GM18505 (cell line): ENCODE data around the gene CACNA2D2.

Experiments used
- ATAC-seq: cut with Tn5 transposase; IDR thresholded peaks from one replicate; pipeline ENCODE4 v1.9.1; 2021; ENCODE audit not compliant: unreplicated experiment
- POLR2A ChIP-seq: IDR thresholded peaks from 4 replicates; pipeline ENCODE4 v1.6.1; 2011; ENCODE audit warnings: borderline replicate concordance; ENCODE audit not compliant: insufficient read depth, insufficient read length; ENCODE audit errors: extremely low read depth

CACNA2D2 gene

DNA sequence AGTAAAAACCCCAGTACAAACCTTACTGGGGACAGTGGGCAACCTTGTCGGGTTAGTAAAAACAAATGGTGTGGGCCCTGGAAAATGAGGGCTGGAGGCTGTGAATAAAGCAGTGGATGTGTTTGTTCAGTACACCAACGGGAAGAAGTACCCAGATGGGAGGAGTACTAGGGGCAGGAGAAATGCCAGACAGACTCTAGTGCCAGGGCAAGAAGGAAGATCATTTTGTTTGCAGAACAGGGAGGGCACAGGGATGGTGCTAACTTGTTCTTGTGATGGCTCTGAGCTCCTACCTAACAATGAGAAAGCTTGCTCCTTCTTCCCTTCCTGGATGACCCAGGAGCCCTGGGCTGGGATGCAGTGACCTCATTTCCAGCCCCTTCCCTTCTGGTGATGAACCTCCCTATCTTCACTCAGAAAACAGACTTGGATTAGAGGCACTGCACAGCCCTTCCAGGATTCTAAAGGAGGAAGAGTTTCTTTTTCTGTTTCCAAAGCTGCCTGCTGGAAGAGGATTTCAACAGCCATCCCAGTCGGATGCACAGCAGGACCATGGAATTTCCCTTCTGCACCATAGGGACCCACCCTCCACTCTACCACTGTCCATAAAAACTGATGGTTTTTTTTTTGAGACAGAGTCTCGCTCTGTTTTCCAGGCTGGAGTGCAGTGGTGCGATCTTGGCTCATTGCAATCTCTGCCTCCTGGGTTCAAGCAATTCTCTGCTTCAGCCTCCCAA lies 168.9 kb downstream of the CACNA2D2 start:
- ATAC-seq = no peak
- TF ChIP-seq POLR2A = no peak

DNA sequence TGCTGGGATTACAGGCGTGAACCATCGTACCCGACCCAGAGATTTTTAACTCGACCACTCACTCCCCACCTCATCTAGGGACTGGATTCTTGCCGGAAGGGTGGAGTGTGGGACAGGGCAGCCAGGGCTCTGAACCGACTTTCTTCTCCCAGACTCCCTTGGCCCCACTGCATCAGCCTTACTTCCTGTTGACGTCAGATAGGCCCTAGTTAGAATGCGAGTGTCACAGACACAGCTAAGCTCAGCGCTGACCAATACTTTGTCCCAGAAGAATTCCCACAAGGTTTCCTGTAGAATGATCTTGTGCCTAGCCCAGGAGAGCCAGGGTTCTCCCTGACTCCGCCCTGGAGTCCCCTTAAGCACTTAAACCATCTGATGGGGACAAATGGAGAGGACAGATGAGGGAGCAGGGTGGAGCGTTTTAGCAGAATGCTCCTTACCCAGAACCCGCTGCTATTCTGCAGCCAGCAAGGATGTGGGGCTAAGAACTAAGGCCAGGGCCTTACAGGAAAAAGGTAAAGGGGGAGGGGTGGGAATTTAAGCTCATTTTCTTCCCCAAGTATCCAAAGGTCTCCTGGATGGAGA lies 169.6 kb downstream of the CACNA2D2 start:
- ATAC-seq = no peak
- no peak for TF ChIP-seq POLR2A

DNA sequence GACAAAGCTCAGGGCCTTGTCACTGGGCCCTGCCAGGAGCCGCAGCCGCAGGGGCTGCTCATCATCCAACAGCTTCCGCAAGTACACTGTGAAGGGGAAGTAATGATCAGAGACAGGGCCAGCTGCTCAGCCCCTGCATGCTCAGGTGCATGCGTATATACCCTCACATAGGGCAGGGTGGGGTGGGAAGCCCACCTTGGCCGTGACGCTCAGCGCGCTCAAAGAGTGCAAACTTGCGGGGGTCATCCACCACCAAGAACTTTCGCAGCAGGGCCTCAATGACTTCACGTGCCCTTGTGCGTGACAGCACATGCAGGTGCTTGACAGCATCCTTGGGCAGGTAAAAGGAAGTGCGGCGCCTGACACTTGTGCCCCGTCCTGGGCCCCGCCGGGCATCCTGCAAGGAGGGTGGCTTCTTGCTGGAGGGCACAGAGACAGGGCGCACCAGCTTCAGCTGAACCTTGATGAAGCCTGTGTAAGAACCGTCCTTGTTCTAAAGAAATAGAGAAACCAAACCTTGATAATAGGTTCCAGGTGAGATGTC lies 172.0 kb downstream of the CACNA2D2 start:
- TF ChIP-seq POLR2A = no peak

DNA sequence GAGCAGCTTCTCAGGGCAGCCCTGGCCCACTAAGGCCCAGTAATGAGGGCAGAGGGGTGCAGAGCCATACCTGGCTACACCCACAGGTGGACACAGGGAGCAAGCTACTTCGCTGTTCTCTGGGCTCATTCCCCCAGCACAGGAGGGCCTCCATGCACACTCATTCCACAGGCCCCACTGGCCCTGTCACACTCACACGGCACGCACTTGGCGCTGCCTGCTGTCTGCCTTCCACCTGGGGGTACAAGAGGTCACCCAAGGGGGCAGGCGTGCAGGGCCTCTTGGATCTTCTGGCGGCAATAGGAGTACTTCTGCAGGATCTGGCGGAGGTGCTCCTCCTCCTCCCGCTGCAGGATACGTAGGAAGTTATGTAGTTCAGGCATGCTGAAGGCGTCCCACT lies 173.1 kb downstream of the CACNA2D2 start:
- no peak for TF ChIP-seq POLR2A
- no peak for ATAC-seq

More for the DNA sequence above, 172.0 kb downstream of the CACNA2D2 start:
- no peak for ATAC-seq

DNA sequence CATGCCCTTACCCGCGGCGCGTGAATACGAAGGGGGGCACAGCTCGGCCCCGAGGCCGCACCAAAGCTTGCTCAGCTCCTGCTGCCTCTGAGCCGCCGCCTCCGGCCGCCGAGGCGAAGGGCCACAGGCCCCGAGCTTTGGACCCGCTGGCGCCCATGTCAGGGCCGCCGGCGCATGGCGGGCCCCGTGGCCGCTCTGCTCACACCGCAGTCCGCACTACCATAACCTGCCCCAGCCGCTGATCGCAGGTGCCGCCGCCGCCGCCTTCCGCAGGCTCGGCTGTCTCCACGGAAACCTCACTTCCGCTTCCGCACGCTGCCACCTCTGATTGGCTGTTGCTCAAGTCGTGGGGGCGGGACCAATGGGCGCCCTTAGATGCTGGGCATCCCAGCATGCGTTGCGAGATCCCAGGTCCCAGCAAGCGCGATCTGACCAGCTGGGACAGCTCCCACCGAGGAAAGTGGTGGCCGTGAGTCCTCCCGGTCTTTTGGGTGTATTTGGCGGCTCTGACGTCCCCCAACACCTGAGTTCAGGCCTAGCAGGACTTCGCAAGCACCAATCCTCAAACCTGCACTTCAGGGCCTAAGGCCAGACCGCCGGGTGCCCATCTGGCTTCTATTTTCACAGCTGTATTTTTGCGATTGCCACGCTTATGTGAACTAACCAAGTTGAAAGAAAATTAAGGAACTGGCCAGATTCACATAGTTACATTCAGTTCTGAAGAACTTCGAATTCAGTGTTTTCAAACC lies 175.3 kb downstream of the CACNA2D2 start, which contains the start of gene TUSC2:
TSS of gene TUSC2 (minus strand) at position 281 of the 749 bp plus-strand sequence. CDS start at position 157, 124 bp downstream.
- peak; percentile 86 for TF ChIP-seq POLR2A
- peak; percentile 65 for ATAC-seq

DNA sequence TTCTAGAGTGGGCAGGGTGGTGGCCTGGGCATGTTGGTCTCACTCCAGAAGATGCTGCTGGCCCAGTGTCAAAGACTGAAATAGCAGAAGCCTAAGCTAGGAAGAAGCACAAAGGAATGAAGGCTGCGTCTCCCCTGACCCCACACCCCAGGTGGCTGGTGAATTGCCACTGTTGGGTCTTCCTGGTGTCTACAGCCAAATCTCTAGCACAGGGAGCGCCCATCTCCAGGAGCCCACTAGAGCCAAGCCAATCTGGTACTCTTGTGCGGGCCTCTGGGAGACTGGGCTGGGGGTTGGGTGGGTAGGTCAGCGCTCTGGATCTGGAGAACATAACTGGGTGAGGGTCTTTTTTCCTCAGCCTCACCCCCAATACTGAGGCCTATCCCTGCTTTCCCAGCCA lies 176.3 kb downstream of the CACNA2D2 start:
- ATAC-seq = no peak
- TF ChIP-seq POLR2A = no peak

DNA sequence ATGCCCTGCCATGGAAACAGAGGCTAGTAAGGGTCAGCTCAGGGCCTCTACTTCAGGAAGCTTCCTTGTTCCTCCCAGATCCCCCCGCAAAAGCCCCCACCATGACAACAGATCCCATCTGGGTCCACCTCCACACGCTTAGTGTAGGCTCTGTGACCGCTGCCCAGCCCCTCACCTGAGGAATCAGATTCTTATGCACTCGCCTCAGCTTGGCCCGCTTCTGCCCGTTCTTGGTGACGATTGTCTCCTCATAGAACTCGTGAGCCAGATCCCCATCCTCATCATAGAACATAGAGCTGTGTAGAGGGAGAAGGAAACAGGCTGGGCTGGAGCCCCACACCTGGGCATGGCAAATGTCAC lies 177.3 kb downstream of the CACNA2D2 start:
- ATAC-seq = no peak
- no peak for TF ChIP-seq POLR2A

DNA sequence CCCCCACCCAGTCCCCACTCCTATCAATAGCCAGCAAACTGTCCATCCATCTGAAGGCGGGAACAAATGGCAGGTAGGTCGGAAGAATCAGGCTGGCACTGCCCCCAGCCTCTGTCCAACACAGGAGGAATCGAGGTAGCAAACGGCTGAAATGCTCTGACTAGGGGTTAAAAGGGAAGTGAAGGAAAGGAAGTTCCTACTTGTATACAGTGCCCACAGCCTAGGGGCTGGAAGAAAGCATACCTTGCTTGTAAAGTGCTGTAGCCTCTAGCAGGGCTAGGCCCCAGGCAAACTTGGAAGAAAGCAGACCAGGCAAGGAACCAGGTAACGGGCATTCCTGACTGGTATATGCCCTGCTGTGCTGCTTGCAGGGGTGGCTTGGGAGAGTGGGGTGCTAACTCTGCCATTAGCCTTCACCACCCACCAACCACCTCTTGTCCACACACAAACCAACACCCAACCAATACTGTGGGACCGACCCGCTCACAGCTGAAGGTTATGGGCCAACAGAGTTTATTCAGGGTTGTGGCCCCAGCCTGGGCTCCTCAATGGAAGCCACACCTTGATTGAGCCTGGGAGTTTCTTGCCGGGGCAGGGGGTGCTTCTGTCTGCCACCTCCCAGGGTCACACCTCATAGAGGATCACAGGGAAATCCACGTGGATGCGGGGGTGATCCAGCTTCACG lies 177.8 kb downstream of the CACNA2D2 start:
- TF ChIP-seq POLR2A = no peak
- no peak for ATAC-seq

DNA sequence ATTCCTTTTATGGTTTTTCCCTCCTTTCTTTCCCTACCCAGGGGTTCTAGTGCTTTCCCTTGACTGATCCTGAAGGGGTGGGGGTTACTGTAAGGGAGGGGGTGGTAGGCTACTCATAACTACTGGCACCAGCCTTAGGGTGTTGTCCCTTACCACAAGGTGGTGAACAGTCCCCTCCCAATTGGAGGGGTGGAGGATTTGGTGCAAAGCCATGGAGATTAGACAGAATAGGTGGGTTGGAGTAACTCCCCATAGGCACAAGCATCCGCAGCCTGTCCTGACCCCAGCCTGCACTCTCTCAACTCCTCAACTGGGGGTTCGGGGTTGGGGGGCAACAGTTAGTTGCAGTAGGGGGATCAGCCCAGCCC lies 178.3 kb downstream of the CACNA2D2 start:
- TF ChIP-seq POLR2A = no peak
- no peak for ATAC-seq

DNA sequence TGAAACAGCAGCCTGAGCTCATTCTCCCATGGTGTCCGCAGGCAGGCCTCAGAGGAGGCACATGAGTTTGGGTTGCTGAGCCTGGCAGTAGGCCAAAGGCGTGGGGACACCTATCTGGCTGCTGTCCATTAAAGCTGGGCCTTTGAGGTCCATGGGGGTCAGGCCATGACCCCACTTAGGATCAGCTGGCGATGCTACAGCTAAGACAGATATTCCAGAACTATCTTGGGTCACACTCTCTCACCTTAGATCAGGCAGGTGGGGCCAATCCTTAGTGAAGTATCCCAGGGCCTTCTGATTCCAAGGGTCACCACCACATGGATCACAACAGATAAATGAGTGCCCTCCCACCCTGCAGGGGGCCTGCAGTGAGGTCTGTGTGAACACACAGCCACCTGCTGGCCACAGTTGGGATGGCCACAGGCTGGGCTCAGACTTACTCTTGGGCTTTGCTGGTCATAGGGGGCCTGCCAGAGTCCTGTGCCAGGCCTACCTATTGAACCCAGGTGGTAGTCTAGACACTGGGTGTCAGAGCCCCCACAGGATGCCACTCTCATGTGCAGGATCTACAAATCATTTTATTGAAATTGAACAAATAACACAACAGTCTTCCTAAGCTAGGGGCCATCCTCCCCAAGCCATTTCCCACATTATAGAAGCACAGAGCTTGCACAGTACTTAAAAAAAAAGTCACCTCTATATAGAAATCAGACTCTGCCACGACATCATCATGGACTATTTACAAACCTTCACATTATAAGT lies 178.9 kb downstream of the CACNA2D2 start:
- TF ChIP-seq POLR2A = no peak
- no peak for ATAC-seq

DNA sequence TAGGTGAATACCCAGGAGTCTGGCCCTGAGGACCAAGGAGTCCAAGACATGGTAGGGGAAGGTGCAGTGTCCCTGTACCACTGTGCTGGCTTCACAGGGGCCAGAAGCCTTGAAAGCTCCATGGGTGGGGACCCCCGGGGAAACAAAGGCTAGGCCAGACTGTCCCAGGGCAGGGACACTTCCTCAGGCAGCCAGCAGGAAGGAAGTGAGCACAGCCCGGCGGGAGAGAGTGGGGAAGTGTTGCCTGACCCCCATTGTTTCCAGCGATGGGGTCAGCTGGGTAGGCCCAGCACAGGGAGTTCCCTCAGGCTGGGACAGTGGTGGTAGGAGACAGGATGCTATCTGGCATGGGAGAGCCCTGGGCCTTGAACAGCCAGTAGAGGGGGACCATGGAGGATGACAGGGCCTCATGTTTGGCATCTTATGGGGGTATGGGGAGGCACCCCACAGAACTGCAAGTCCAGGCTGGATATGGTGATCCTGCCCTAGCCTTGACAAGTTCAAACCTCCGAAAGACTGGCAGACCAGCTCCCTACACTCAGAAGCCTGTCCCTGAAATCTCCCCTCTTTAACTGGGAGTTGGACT lies 179.7 kb downstream of the CACNA2D2 start:
- TF ChIP-seq POLR2A = no peak
- no peak for ATAC-seq

DNA sequence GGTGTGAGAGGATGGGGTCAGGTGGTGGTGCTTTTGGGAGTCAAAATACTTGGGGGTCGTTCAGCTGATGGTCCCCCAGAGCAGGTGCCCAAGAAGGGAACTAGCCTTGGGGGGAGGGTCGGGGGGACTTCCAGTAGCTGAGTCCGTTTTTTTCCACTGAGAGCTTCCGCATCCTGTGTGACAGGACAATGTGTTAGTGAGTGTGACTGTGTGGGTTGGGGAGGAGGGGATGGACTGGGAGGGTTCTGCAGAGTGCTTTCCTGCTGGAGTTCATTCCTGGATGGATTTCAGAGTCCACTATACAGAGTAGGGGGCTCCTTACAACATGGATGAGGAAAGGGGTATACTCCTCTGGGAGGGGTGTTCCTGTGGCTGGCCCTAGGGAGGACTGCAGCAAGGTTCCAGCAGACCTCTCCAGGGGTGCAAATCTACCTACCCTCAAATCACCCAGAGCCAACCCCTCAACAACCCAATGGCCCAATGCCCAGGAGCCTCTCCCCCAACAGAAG lies 180.3 kb downstream of the CACNA2D2 start:
- no peak for ATAC-seq
- TF ChIP-seq POLR2A = no peak

DNA sequence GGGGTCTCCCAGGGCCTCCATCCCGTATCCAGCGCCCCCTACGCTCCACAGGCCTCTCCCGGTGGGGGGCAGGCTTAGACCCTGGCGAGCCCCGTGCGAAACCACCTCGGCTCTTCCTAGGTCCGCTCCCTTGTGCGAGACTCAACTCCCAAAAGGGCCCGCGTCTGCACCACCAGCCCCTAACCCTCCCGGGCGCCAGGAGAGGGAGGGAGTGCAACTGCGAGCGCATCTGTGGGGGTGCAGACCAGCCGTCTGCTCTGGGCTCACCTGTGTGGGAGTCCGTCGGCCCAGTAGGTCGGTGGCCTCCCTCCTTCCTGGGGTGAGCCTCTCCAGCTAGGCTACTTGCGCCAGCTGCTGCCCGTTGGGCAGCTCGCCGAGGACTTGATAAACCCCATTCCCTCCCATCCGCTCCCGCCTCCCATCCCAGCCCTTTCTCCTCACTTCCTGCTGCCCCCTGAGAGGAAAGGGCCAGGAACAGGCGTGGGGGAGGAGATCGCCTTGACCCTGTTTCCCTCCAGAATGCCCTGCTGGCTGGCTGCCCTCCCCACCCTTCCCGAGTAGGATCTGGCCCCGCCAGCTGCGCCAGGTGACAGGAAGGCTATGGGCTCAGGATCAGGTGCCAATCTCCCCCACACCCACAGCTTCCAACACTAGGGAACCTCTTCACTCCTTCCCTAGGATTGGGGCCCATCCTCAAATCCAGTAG lies 180.9 kb downstream of the CACNA2D2 start, which contains the start of gene HYAL2:
TSS of gene HYAL2 (minus strand) at position 360 of the 706 bp plus-strand sequence. CDS start 2,256 bp downstream, outside the sequence.
- TF ChIP-seq POLR2A = no peak
- no peak for ATAC-seq
